ENCODE data around the gene MMS19. TPM values are rescaled to one million over a fixed set of nuclear protein-coding genes. Genes with fewer than 3 reads are reported as not detected.
"Not testable (repeated sequence)": the region's sequence is repeated elsewhere in the genome, so short reads cannot be mapped to it uniquely, and the experiment has no call there.

Gene MMS19
- total RNA-seq, 1 donor from 2014 or later, result 88.1 TPM

GRCh38 chr10:97529685-97530465 lies 31.7 kb upstream of the MMS19 start:
- H3K9me3 Mint-ChIP-seq, result peaks cover 4% of the 10 kb centered on the region
- DNase-seq (ENCODE audit: low spot score in 2 of 2, unreplicated experiment in 2 of 2), result no peak
- H3K27me3 Mint-ChIP-seq (ENCODE audit: low read depth), result no peaks in the 10 kb centered on the region
- no peaks in the 10 kb centered on the region for H3K4me1 Mint-ChIP-seq
- TF ChIP-seq CTCF (IDR thresholded peaks at IDR 0.05; ENCODE audit: unreplicated experiment), result no peak
- H3K36me3 Mint-ChIP-seq, result peaks cover 4% of the 10 kb centered on the region
- no peak overlapping the region for H3K27ac Mint-ChIP-seq
- no peak overlapping the region for H3K4me3 Mint-ChIP-seq

DNA sequence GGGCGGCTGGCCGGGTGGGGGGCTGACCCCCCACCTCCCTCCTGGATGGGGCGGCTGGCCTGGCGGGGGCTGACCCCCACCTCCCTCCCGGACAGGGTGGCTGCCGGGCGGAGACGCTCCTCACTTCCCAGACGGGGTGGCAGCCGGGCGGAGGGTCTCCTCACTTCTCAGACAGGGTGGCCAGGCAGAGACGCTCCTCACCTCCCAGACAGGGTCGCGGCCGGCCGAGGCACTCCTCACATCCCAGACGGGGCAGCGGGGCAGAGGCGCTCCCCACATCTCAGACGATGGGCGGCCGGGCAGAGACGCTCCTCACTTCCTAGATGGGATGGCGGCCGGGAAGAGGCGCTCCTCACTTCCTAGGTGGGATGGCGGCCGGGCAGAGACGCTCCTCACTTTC lies 30.7 kb upstream of the MMS19 start:
- DNase-seq (ENCODE audit: low spot score in 2 of 2, unreplicated experiment in 2 of 2); H3K36me3 Mint-ChIP-seq; H3K4me3 Mint-ChIP-seq; H3K4me1 Mint-ChIP-seq; H3K9me3 Mint-ChIP-seq; H3K27me3 Mint-ChIP-seq (ENCODE audit: low read depth); H3K27ac Mint-ChIP-seq: not testable (repeated sequence)

GRCh38 chr10:97525683-97526110 lies 27.5 kb upstream of the MMS19 start:
- Mint-ChIP-seq H3K9me3 (peaks cover 4% of the 10 kb centered on the region), H3K27ac (no peak overlapping the region), H3K4me3 (no peak overlapping the region), H3K27me3 (ENCODE audit: low read depth) (no peaks in the 10 kb centered on the region), H3K4me1 (no peaks in the 10 kb centered on the region), H3K36me3 (peaks cover 4% of the 10 kb centered on the region)
- DNase-seq (ENCODE audit: low spot score in 2 of 2, unreplicated experiment in 2 of 2), result no peak
- TF ChIP-seq CTCF (IDR thresholded peaks at IDR 0.05; ENCODE audit: unreplicated experiment), result no peak

- TF ChIP-seq CTCF (IDR thresholded peaks at IDR 0.05; ENCODE audit: unreplicated experiment), result no peak
- Mint-ChIP-seq H3K4me3 (no peak overlapping the region), H3K27ac (no peak overlapping the region), H3K4me1 (no peaks in the 10 kb centered on the region), H3K36me3 (peaks cover 4% of the 10 kb centered on the region), H3K27me3 (ENCODE audit: low read depth) (no peaks in the 10 kb centered on the region), H3K9me3 (peaks cover 4% of the 10 kb centered on the region)
- DNase-seq (ENCODE audit: low spot score in 2 of 2, unreplicated experiment in 2 of 2), result no peak
Observed at GRCh38 chr10:97525086-97525485, 26.9 kb upstream of the MMS19 start.

- Mint-ChIP-seq H3K27me3 (ENCODE audit: low read depth) (no peaks in the 10 kb centered on the region), H3K4me1 (peaks cover 4% of the 10 kb centered on the region), H3K36me3 (no peaks in the 10 kb centered on the region), H3K27ac (no peak overlapping the region), H3K4me3 (no peak overlapping the region), H3K9me3 (no peaks in the 10 kb centered on the region)
- DNase-seq (ENCODE audit: low spot score in 2 of 2, unreplicated experiment in 2 of 2), result no peak
- no peak for TF ChIP-seq CTCF (IDR thresholded peaks at IDR 0.05; ENCODE audit: unreplicated experiment)
Observed at GRCh38 chr10:97522937-97523336, 24.7 kb upstream of the MMS19 start.

GRCh38 chr10:97522071-97522470 lies 23.8 kb upstream of the MMS19 start:
- Mint-ChIP-seq H3K27ac (no peak overlapping the region), H3K36me3 (no peaks in the 10 kb centered on the region), H3K9me3 (no peaks in the 10 kb centered on the region), H3K27me3 (ENCODE audit: low read depth) (no peaks in the 10 kb centered on the region), H3K4me3 (no peak overlapping the region), H3K4me1 (peaks cover 4% of the 10 kb centered on the region)
- TF ChIP-seq CTCF (IDR thresholded peaks at IDR 0.05; ENCODE audit: unreplicated experiment), result no peak
- DNase-seq (ENCODE audit: low spot score in 2 of 2, unreplicated experiment in 2 of 2), result no peak

All from mesothelial cell of epicardium (in vitro differentiated cells).